Measurements from ENCODE around the gene JAKMIP2. TPM values are rescaled to one million over a fixed set of nuclear protein-coding genes. Genes with fewer than 3 reads are reported as not detected.
A peak's percentile ranks its signal among the peaks of the same experiment; 100 is the strongest.

The JAKMIP2 gene
- total RNA-seq, 1 experiment from 2014 or later: 6.4 TPM

DNA sequence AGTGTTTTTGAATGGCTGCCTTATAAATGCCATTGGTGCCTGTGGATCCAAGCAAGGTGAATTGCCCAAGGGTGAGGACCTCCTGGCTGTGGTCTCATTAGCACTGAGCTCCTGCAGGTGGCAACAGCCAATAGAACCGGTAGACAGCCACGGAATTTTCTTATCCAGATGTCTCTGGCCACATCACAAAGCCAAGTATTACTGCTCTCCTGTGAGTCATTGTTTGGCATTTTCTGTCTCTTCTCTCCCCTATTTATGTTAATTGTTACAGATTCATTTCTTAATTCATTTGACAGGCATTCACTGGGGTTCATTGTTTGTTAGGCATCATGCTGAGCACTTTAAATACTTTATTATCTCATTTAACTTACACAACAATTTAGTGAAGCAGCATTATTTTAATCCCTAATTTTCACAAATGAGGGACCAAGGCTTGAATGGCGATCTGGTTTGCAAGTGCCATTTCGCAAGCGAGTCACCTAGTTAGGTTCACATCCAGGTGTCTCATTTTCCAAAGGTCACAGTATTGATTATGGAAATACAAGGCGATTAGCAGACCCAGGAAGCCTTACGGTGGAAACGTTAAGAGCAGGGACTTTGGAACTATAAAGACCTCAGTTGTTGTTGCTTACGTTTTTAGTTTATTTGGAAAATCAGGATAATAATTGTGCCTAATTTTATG, 214.5 kb downstream of the JAKMIP2 start:
- H2BK15ac ChIP-seq (ENCODE audit: low read depth, low read length): no peak overlapping the region
- no peak overlapping the region for H4K8ac ChIP-seq (replicated peaks; ENCODE audit: insufficient read length, low read depth, low read length)
- no peak overlapping the region for H2BK5ac ChIP-seq (ENCODE audit: insufficient read length, low read length)
- no peak overlapping the region for H3K9ac ChIP-seq (ENCODE audit: extremely low read depth, insufficient read length, low read length)
- peak; percentile 15; the same call in 1 of the 3 replicates for TF ChIP-seq CTCF (conservative IDR thresholded peaks at IDR 0.05)
- no peak overlapping the region for H2BK20ac ChIP-seq (ENCODE audit: low read depth, low read length, poor library complexity, severe bottlenecking)
- no peak overlapping the region for H3K23ac ChIP-seq (ENCODE audit: insufficient read length, low read depth, low read length)
- Mint-ChIP-seq H3K27me3 (ENCODE audit: low read depth) (no peaks in the 10 kb centered on the region), H3K9me3 (no peaks in the 10 kb centered on the region), H3K4me3 (peak overlapping the region; percentile 0 to 50; a peak in 2 of 5 replicates), H3K36me3 (ENCODE audit: insufficient read depth in 1 of 3, low read depth in 3 of 3) (peaks cover 36 to 66% (median 65%) of the 10 kb centered on the region in 3 experiments), H3K27ac (peak overlapping the region; percentile 95 to 99 (median 96)), H3K4me1 (peaks cover 76 to 79% of the 10 kb centered on the region in 2 experiments)
- no peak overlapping the region for H3K18ac ChIP-seq (ENCODE audit: insufficient read length, low read depth, low read length)
- H4K20me1 ChIP-seq (ENCODE audit: control insufficient read depth, insufficient read depth, insufficient read length): no peaks in the 10 kb centered on the region
- H3K4ac ChIP-seq (ENCODE audit: low read depth, low read length): no peak overlapping the region
- no peaks in the 10 kb centered on the region for H3K23me2 ChIP-seq (ENCODE audit: insufficient read length, low read depth, low read length, poor library complexity, severe bottlenecking)
- H4K91ac ChIP-seq (ENCODE audit: insufficient read length, low read depth, low read length): no peak overlapping the region
- H3K27me3 ChIP-seq (ENCODE audit: insufficient read depth, low read length): no peaks in the 10 kb centered on the region
- no peak overlapping the region for H4K5ac ChIP-seq (ENCODE audit: insufficient read length, low read depth, low read length)
- whole genome bisulfite sequencing (ENCODE audit: extremely low coverage, insufficient read length, low lambda C conversion rate): no CpG with 5 or more reads among the region's 9 CpGs
- H3K79me1 ChIP-seq (ENCODE audit: insufficient read depth, low read depth, low read length, poor library complexity, severe bottlenecking): no peaks in the 10 kb centered on the region
- H2BK12ac ChIP-seq (ENCODE audit: insufficient read length, low read depth, low read length): no peak overlapping the region
- peak; percentile 93 for DNase-seq
- no peak overlapping the region for H3K56ac ChIP-seq (ENCODE audit: insufficient read length, low read depth, low read length)
- no peak overlapping the region for H3K14ac ChIP-seq (ENCODE audit: insufficient read depth, low read length)
- no peak overlapping the region for H2AK5ac ChIP-seq (ENCODE audit: insufficient read length, low read length)
- H2AFZ ChIP-seq (ENCODE audit: low read length): no peak overlapping the region
- H3K4me2 ChIP-seq (ENCODE audit: insufficient read depth, insufficient read length, low read length): peak overlapping the region; percentile 17
- no peak overlapping the region for H3T11ph ChIP-seq (ENCODE audit: low read length)
- no peak overlapping the region for H2BK120ac ChIP-seq (ENCODE audit: low read depth, low read length, poor library complexity, severe bottlenecking)
- H3K9me3 ChIP-seq (ENCODE audit: control insufficient read depth, low read depth, low read length): no peaks in the 10 kb centered on the region
- peak overlapping the region; percentile 75 for H3K27ac ChIP-seq (ENCODE audit: insufficient read length, low read depth, low read length)
- H3K4me1 ChIP-seq (ENCODE audit: insufficient read depth, low read length): peaks cover 16% of the 10 kb centered on the region; the same call in 1 of the 2 replicates
- H3K79me2 ChIP-seq (ENCODE audit: insufficient read depth, low read length): peaks cover 20% of the 10 kb centered on the region; the same call in 1 of the 2 replicates
